Natural killer cell (primary cell): Measurements from ENCODE around the gene CDC45. TPM values are rescaled to one million over a fixed set of nuclear protein-coding genes. Genes with fewer than 3 reads are reported as not detected.

Source experiments
- ATAC-seq, 3 donors: fragments of 150-1000 bp in 2 of 3; fragments of 200-7000 bp in 1 of 3; cut with Tn5 transposase; 1 replicate in 1 of 3; 2 replicates in 2 of 3; pipeline ENCODE4 v1.10.0; 2021; ENCODE audit warnings: mild to moderate bottlenecking in 2 of 3, moderate library complexity in 2 of 3
- DNase-seq, 2 donors: peaks; one replicate each; pipeline versions ENCODE4 v3.0.0 to v3.0.0-alpha.2; 2013 to 2021; ENCODE audit warnings: mixed read lengths in 1 of 2
- H3K27ac ChIP-seq: one replicate; pipeline ENCODE4 v1.5.1; 2013; ENCODE audit warnings: mild to moderate bottlenecking, low read length
- H3K27me3 ChIP-seq: one replicate; pipeline ENCODE4 v1.6.1; 2013; ENCODE audit warnings: low read length; ENCODE audit not compliant: control insufficient read depth, insufficient read depth
- H3K36me3 ChIP-seq: one replicate; pipeline ENCODE4 v1.6.1; 2013; ENCODE audit warnings: low read length; ENCODE audit not compliant: control insufficient read depth, insufficient read depth
- H3K4me1 ChIP-seq: one replicate; pipeline ENCODE4 v1.6.1; 2013; ENCODE audit warnings: low read length; ENCODE audit not compliant: control insufficient read depth, insufficient read depth
- H3K4me3 ChIP-seq: one replicate; pipeline ENCODE4 v1.5.1; 2013; ENCODE audit warnings: low read length
- H3K9me3 ChIP-seq: one replicate; pipeline ENCODE4 v1.6.1; 2013; ENCODE audit warnings: low read length; ENCODE audit not compliant: control insufficient read depth, insufficient read depth
- H3K27ac Mint-ChIP-seq, 2 donors: one replicate each; pipeline ENCODE4 v1.8.0; 2022; ENCODE audit warnings: mild to moderate bottlenecking in 2 of 2, mixed read lengths in 2 of 2, moderate library complexity in 1 of 2
- H3K27me3 Mint-ChIP-seq, 2 donors: one replicate each; pipeline ENCODE4 v1.8.0; 2022; ENCODE audit warnings: low read depth in 2 of 2, mixed read lengths in 2 of 2
- H3K36me3 Mint-ChIP-seq: one replicate; pipeline ENCODE4 v1.8.0; 2022; ENCODE audit warnings: mixed read lengths
- H3K4me1 Mint-ChIP-seq, 2 donors: one replicate each; pipeline ENCODE4 v1.8.0; 2022; ENCODE audit warnings: mixed read lengths in 2 of 2
- H3K4me3 Mint-ChIP-seq: one replicate; pipeline ENCODE4 v1.8.0; 2022; ENCODE audit warnings: mild to moderate bottlenecking, moderate library complexity, mixed read lengths
- H3K9me3 Mint-ChIP-seq, 2 donors: one replicate each; pipeline ENCODE4 v1.8.0; 2022; ENCODE audit warnings: mixed read lengths in 2 of 2
- WGBS: methylation state at CpG from one replicate; pipeline ENCODE4 v1.1.7; 2013; ENCODE audit warnings: missing lambda C conversion rate; ENCODE audit not compliant: insufficient coverage; 5-methylcytosine and 5-hydroxymethylcytosine counted together
- intact Hi-C: fragments of 100-400 bp; cut with micrococcal nuclease; formaldehyde crosslinking; loops from one replicate; pipeline ENCODE4 v1.14.2; 2022
- total RNA-seq, 4 donors: library from RNA; stranded (reverse); fragments of 120-200 nt in 1 of 4; gene quantifications; one replicate each; pipeline versions ENCODE4 v1.2.3 to v1.2.4, GENCODE V29; 2013 to 2022
- TF ChIP-seq, protein P1 (sequence below): fragments of 200-600 bp; IDR thresholded peaks from one replicate; pipeline ENCODE4 v1.8.0; 2022; ENCODE audit warnings: antibody characterized with exemption

Gene CDC45
- total RNA-seq, 3 donors from 2014 or later (not counting 1 experiment from before 2014, with no cell fraction given) = 1.6 to 4.8 (median 3.3) TPM

GRCh38 chr22:19469421-19469820 lies 10.3 kb upstream of the CDC45 start:
- Mint-ChIP-seq H3K36me3 (peaks cover 7% of the 10 kb centered on the region), H3K9me3 (no peaks in the 10 kb centered on the region), H3K4me1 (peaks cover 0 to 12% of the 10 kb centered on the region in 2 donors)

GRCh38 chr22:19470010-19470409 lies 9.7 kb upstream of the CDC45 start:
- TF ChIP-seq, protein P1, sequence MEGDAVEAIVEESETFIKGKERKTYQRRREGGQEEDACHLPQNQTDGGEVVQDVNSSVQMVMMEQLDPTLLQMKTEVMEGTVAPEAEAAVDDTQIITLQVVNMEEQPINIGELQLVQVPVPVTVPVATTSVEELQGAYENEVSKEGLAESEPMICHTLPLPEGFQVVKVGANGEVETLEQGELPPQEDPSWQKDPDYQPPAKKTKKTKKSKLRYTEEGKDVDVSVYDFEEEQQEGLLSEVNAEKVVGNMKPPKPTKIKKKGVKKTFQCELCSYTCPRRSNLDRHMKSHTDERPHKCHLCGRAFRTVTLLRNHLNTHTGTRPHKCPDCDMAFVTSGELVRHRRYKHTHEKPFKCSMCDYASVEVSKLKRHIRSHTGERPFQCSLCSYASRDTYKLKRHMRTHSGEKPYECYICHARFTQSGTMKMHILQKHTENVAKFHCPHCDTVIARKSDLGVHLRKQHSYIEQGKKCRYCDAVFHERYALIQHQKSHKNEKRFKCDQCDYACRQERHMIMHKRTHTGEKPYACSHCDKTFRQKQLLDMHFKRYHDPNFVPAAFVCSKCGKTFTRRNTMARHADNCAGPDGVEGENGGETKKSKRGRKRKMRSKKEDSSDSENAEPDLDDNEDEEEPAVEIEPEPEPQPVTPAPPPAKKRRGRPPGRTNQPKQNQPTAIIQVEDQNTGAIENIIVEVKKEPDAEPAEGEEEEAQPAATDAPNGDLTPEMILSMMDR = no peak
- DNase-seq (no peak), ATAC-seq (no peak)
- Mint-ChIP-seq H3K36me3 (peaks cover 7% of the 10 kb centered on the region), H3K27me3 (no peaks in the 10 kb centered on the region), H3K9me3 (no peaks in the 10 kb centered on the region), H3K4me1 (peaks cover 0 to 12% of the 10 kb centered on the region in 2 donors), H3K4me3 (no peak overlapping the region), H3K27ac (no peak overlapping the region)
- H3K9me3 ChIP-seq = no peaks in the 10 kb centered on the region
- 98% methylated on average over 2 of the region's 2 CpGs for WGBS
- intact Hi-C loops = loop anchor here (10.0 kb wide), 1 partner anchor 175 kb away; the partner anchor contains the start of gene CLTCL1
- no peak overlapping the region for H3K4me3 ChIP-seq
- no peaks in the 10 kb centered on the region for H3K4me1 ChIP-seq
- no peak overlapping the region for H3K27ac ChIP-seq
- no peaks in the 10 kb centered on the region for H3K27me3 ChIP-seq
- H3K36me3 ChIP-seq = peaks cover 91% of the 10 kb centered on the region

More at GRCh38 chr22:19469421-19469820, 10.3 kb upstream of the CDC45 start:
- DNase-seq (no peak), ATAC-seq (no peak)
- no peak overlapping the region for H3K4me3 Mint-ChIP-seq
- no peaks in the 10 kb centered on the region for H3K9me3 ChIP-seq
- H3K27me3 ChIP-seq = no peaks in the 10 kb centered on the region
- no peak overlapping the region for H3K27ac Mint-ChIP-seq
- TF ChIP-seq, protein P1 = no peak
- WGBS = 99% methylated on average over 7 of the region's 7 CpGs
- intact Hi-C loops = no loop called here
- no peaks in the 10 kb centered on the region for H3K27me3 Mint-ChIP-seq
- H3K36me3 ChIP-seq = peaks cover 92% of the 10 kb centered on the region
- no peak overlapping the region for H3K27ac ChIP-seq
- H3K4me3 ChIP-seq = no peak overlapping the region
- H3K4me1 ChIP-seq = no peaks in the 10 kb centered on the region

DNA sequence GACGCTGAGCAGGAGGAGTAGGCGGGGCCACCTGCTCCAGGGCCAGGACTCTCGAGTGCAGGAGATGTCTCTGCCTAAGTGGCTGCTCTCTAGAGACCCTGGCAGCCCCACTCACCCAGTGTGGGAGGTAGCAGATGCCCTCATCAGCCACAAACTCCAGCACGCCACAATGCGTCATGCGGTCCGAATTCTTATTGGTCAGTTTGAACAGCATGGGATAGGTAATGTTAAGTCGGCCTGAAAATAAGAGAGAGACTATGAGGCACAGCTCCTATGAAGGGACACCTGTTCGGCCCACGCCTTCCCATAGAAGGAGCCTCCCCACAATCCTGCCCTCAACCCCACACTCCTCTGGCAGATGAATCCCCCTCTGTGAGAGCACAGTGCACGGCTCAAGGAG lies 8.1 kb upstream of the CDC45 start:
- intact Hi-C loops = loop anchor here (10.0 kb wide), 1 partner anchor 177 kb away; the partner anchor contains the start of gene CLTCL1
- H3K4me1 ChIP-seq = no peaks in the 10 kb centered on the region
- no peak overlapping the region for H3K4me3 ChIP-seq
- DNase-seq (no peak), ATAC-seq (no peak)
- H3K36me3 ChIP-seq = peaks cover 79% of the 10 kb centered on the region
- H3K27ac ChIP-seq = no peak overlapping the region
- Mint-ChIP-seq H3K27me3 (no peaks in the 10 kb centered on the region), H3K4me3 (no peak overlapping the region), H3K36me3 (peaks cover 7% of the 10 kb centered on the region), H3K9me3 (no peaks in the 10 kb centered on the region), H3K4me1 (peaks cover 4 to 25% of the 10 kb centered on the region in 2 donors), H3K27ac (no peak overlapping the region)
- H3K27me3 ChIP-seq = no peaks in the 10 kb centered on the region
- WGBS = 98% methylated on average over 11 of the region's 11 CpGs
- H3K9me3 ChIP-seq = no peaks in the 10 kb centered on the region
- TF ChIP-seq, protein P1 = no peak

GRCh38 chr22:19472233-19472632 lies 7.5 kb upstream of the CDC45 start:
- Mint-ChIP-seq H3K9me3 (no peaks in the 10 kb centered on the region), H3K36me3 (peaks cover 7% of the 10 kb centered on the region), H3K27ac (no peak overlapping the region), H3K4me1 (peaks cover 8 to 27% of the 10 kb centered on the region in 2 donors), H3K4me3 (no peak overlapping the region), H3K27me3 (no peaks in the 10 kb centered on the region)
- H3K36me3 ChIP-seq = peaks cover 72% of the 10 kb centered on the region
- 96% methylated on average over 8 of the region's 8 CpGs for WGBS
- H3K27me3 ChIP-seq = no peaks in the 10 kb centered on the region
- ATAC-seq = no peak
- H3K27ac ChIP-seq = no peak overlapping the region
- H3K9me3 ChIP-seq = no peaks in the 10 kb centered on the region
- DNase-seq = no peak
- TF ChIP-seq, protein P1 = no peak
- H3K4me1 ChIP-seq = no peaks in the 10 kb centered on the region
- H3K4me3 ChIP-seq = no peak overlapping the region
- intact Hi-C loops = loop anchor here (10.0 kb wide), 1 partner anchor 177 kb away; the partner anchor contains the start of gene CLTCL1
